H1 (cell line): ENCODE results near the gene CLASP2. TPM values are rescaled to one million over a fixed set of nuclear protein-coding genes. Genes with fewer than 3 reads are reported as not detected.

ENCODE experiments used
- CTCF ChIA-PET: fragments of 300-600 bp; sonication (Branson Sonifier 250); formaldehyde crosslinking; loops from one replicate; lab custom pipeline; 2021; ENCODE audit not compliant: partially characterized antibody; lab: Charles Lee
- POLR2A ChIA-PET: fragments of 300-600 bp; sonication (Branson Sonifier 250); formaldehyde crosslinking; loops from one replicate; lab custom pipeline; 2021; ENCODE audit warnings: inconsistent platforms; ENCODE audit not compliant: partially characterized antibody; lab: Charles Lee
- DNase-seq, 2 experiments: peaks; one replicate each; pipeline versions ENCODE4 v3.0.0 to v3.0.0-alpha.2; 2010 to 2022; ENCODE audit warnings: low spot score in 2 of 2, low read depth in 1 of 2, mixed read lengths in 1 of 2
- FAIRE-seq: peaks from 2 replicates; lab custom pipeline; 2011; peaks lifted over from hg19 to GRCh38; lab: Jason Lieb, UNC
- H2AFZ ChIP-seq: 2 replicates; pipeline ENCODE4 v1.8.1; 2012; ENCODE audit warnings: low read length, inconsistent platforms
- H2AK5ac ChIP-seq: 2 replicates; pipeline ENCODE4 v1.6.1; 2013; ENCODE audit warnings: low read depth, low read length
- H2BK120ac ChIP-seq: replicated peaks from 2 replicates; pipeline ENCODE3; 2013; ENCODE audit warnings: low read depth, low read length, inconsistent platforms
- H2BK12ac ChIP-seq: 2 replicates; pipeline ENCODE4 v1.6.1; 2013; ENCODE audit warnings: low read depth, low read length
- H2BK15ac ChIP-seq: 2 replicates; pipeline ENCODE4 v1.6.1; 2013; ENCODE audit warnings: low read length
- H2BK20ac ChIP-seq: 2 replicates; pipeline ENCODE4 v1.6.1; 2013; ENCODE audit warnings: low read length
- H2BK5ac ChIP-seq: 2 replicates; pipeline ENCODE4 v1.6.1; 2013; ENCODE audit warnings: low read depth, low read length
- H3K14ac ChIP-seq: 2 replicates; pipeline ENCODE4 v1.6.1; 2013; ENCODE audit warnings: inconsistent platforms; ENCODE audit not compliant: insufficient read length
- H3K18ac ChIP-seq: 2 replicates; pipeline ENCODE4 v1.6.1; 2013; ENCODE audit warnings: low read length; ENCODE audit errors: extremely low read depth
- H3K23ac ChIP-seq: 2 replicates; pipeline ENCODE4 v1.6.1; 2013; ENCODE audit warnings: inconsistent platforms; ENCODE audit not compliant: insufficient read length
- H3K23me2 ChIP-seq: 2 replicates; pipeline ENCODE4 v1.6.1; 2013; ENCODE audit warnings: low read depth, low read length
- H3K27ac ChIP-seq: 2 replicates; pipeline ENCODE4 v1.6.1; 2011; ENCODE audit warnings: low read depth, low read length, inconsistent platforms
- H3K27me3 ChIP-seq, 4 experiments: replicated peaks in 1 of 4; 1 replicate in 1 of 4; 2 replicates in 3 of 4; pipeline versions ENCODE4 v1.6.1 to v1.8.1; 2011 to 2013; ENCODE audit warnings: low read length in 3 of 4, mild to moderate bottlenecking in 3 of 4, inconsistent platforms in 2 of 4, mixed read lengths in 2 of 4, moderate library complexity in 1 of 4; ENCODE audit not compliant: control insufficient read depth in 3 of 4, insufficient read depth in 3 of 4; ENCODE audit errors: extremely low read depth in 1 of 4
- H3K36me3 ChIP-seq, 4 experiments: 2 replicates each; pipeline versions ENCODE4 v1.6.1 to v1.8.1; 2011 to 2013; ENCODE audit warnings: mild to moderate bottlenecking in 4 of 4, low read length in 3 of 4, moderate library complexity in 2 of 4, control low read depth in 1 of 4, inconsistent platforms in 1 of 4; ENCODE audit not compliant: insufficient read depth in 4 of 4, control insufficient read depth in 2 of 4
- H3K4ac ChIP-seq: replicated peaks from 2 replicates; pipeline ENCODE3; 2013; ENCODE audit warnings: low read length, low read depth, mixed read lengths, inconsistent platforms; ENCODE audit not compliant: insufficient read length
- H3K4me1 ChIP-seq, 4 experiments: replicated peaks in 1 of 4; 1 replicate in 1 of 4; 2 replicates in 3 of 4; pipeline versions ENCODE4 v1.6.1 to v1.8.1; 2011 to 2013; ENCODE audit warnings: low read length in 3 of 4, inconsistent platforms in 2 of 4, mixed read lengths in 1 of 4; ENCODE audit not compliant: insufficient read depth in 4 of 4, control insufficient read depth in 3 of 4
- H3K4me2 ChIP-seq, 2 experiments: 2 replicates each; pipeline versions ENCODE4 v1.6.1 to v1.8.1; 2011 to 2013; ENCODE audit warnings: low read depth in 2 of 2, low read length in 2 of 2, control low read depth in 1 of 2, inconsistent platforms in 1 of 2, mild to moderate bottlenecking in 1 of 2; ENCODE audit not compliant: insufficient read depth in 1 of 2
- H3K4me3 ChIP-seq, 4 experiments: fragments of 200-600, 300-600 bp in 1 of 4; sonication (generic), shearing (Covaris generic), sonication (Bioruptor Twin) in 1 of 4; 2 replicates each; pipeline versions ENCODE4 v1.5.1 to v1.8.1; 2011 to 2016; ENCODE audit warnings: low read length in 4 of 4, low read depth in 3 of 4, control low read depth in 2 of 4, inconsistent platforms in 2 of 4, mild to moderate bottlenecking in 2 of 4, mixed read lengths in 1 of 4, moderate library complexity in 1 of 4; ENCODE audit not compliant: insufficient read depth in 2 of 4; ENCODE audit errors: extremely low read depth in 1 of 4
- H3K56ac ChIP-seq: replicated peaks from 2 replicates; pipeline ENCODE3; 2013; ENCODE audit warnings: low read depth, mild to moderate bottlenecking, mixed read lengths, low read length, inconsistent platforms; ENCODE audit not compliant: insufficient read length
- H3K79me1 ChIP-seq: 2 replicates; pipeline ENCODE4 v1.6.1; 2013; ENCODE audit warnings: low read depth, low read length, control low read depth
- H3K79me2 ChIP-seq, 2 experiments: 2 replicates each; pipeline versions ENCODE4 v1.6.1 to v1.8.1; 2012 to 2013; ENCODE audit warnings: low read length in 2 of 2, mild to moderate bottlenecking in 2 of 2, inconsistent platforms in 1 of 2; ENCODE audit not compliant: insufficient read depth in 2 of 2, control insufficient read depth in 1 of 2
- H3K9ac ChIP-seq, 4 experiments: replicated peaks in 1 of 4; 1 replicate in 1 of 4; 2 replicates in 3 of 4; pipeline versions ENCODE4 v1.6.1 to v1.8.1; 2011 to 2013; ENCODE audit warnings: low read depth in 3 of 4, low read length in 3 of 4, control low read depth in 2 of 4, mild to moderate bottlenecking in 2 of 4, moderate library complexity in 2 of 4, inconsistent platforms in 1 of 4; ENCODE audit errors: extremely low read depth in 1 of 4
- H3K9me3 ChIP-seq, 2 experiments: 2 replicates each; pipeline versions ENCODE4 v1.6.1 to v1.8.1; 2012 to 2013; ENCODE audit warnings: mild to moderate bottlenecking in 2 of 2, moderate library complexity in 2 of 2, control low read depth in 1 of 2, inconsistent platforms in 1 of 2, low read depth in 1 of 2, low read length in 1 of 2, mixed read lengths in 1 of 2; ENCODE audit not compliant: insufficient read depth in 2 of 2
- H4K20me1 ChIP-seq, 2 experiments: replicated peaks in 1 of 2; 2 replicates each; pipeline versions ENCODE3 to v1.8.1; 2011 to 2013; ENCODE audit warnings: inconsistent platforms in 2 of 2, low read length in 2 of 2, mild to moderate bottlenecking in 1 of 2; ENCODE audit not compliant: insufficient read depth in 2 of 2, control insufficient read depth in 1 of 2
- H4K5ac ChIP-seq: 2 replicates; pipeline ENCODE4 v1.6.1; 2013; ENCODE audit warnings: low read length, low read depth, mixed read lengths, inconsistent platforms; ENCODE audit not compliant: insufficient read length
- H4K8ac ChIP-seq: 2 replicates; pipeline ENCODE4 v1.8.0; 2013; ENCODE audit warnings: mild to moderate bottlenecking, moderate library complexity, low read length, inconsistent platforms; ENCODE audit not compliant: insufficient read depth; ENCODE audit errors: extremely low read depth
- H4K91ac ChIP-seq: replicated peaks from 2 replicates; pipeline ENCODE3; 2013; ENCODE audit warnings: low read length, mixed read lengths, inconsistent platforms; ENCODE audit not compliant: insufficient read length
- BACH1 ChIP-seq: IDR thresholded peaks from 2 replicates; pipeline ENCODE4 v1.6.1; 2012; ENCODE audit warnings: low read length, improper control_type of control experiment
- CBX8 ChIP-seq: fragments of 300-800, 300-1000 bp; sonication (generic); IDR thresholded peaks from 2 replicates; pipeline ENCODE4 v1.7.1; 2016; ENCODE audit warnings: low read depth, low read length, borderline replicate concordance
- CHD2 ChIP-seq: IDR thresholded peaks from 2 replicates; pipeline ENCODE4 v1.6.1; 2012; ENCODE audit warnings: low read length, improper control_type of control experiment
- EP300 ChIP-seq, 2 experiments: IDR thresholded peaks; 1 replicate in 1 of 2; 2 replicates in 1 of 2; pipeline ENCODE4 v1.6.1; 2011 to 2012; ENCODE audit warnings: low read depth in 2 of 2, low read length in 2 of 2, mild to moderate bottlenecking in 2 of 2, borderline replicate concordance in 1 of 2, inconsistent platforms in 1 of 2, moderate library complexity in 1 of 2
- MAFK ChIP-seq: IDR thresholded peaks from 2 replicates; pipeline ENCODE4 v1.6.1; 2012; ENCODE audit warnings: low read depth, mild to moderate bottlenecking, improper control_type of control experiment, low read length
- POLR2A ChIP-seq, 2 experiments: IDR thresholded peaks; 1 replicate in 1 of 2; 2 replicates in 1 of 2; pipeline ENCODE4 v1.6.1; 2011; ENCODE audit warnings: low read depth in 2 of 2, low read length in 2 of 2, mild to moderate bottlenecking in 2 of 2; ENCODE audit errors: control extremely low read depth in 1 of 2
- POLR2AphosphoS5 ChIP-seq: IDR thresholded peaks from 2 replicates; pipeline ENCODE4 v1.6.1; 2011; ENCODE audit warnings: low read depth, low read length
- POU5F1 ChIP-seq: IDR thresholded peaks from 2 replicates; pipeline ENCODE4 v1.6.1; 2011; ENCODE audit warnings: low read depth, mild to moderate bottlenecking, low read length, moderate library complexity
- SAP30 ChIP-seq: fragments of 300-600 bp; sonication (generic); IDR thresholded peaks from 2 replicates; pipeline ENCODE4 v1.7.1; 2012; ENCODE audit warnings: low read length, moderate library complexity, mild to moderate bottlenecking, inconsistent platforms; ENCODE audit not compliant: insufficient read depth, insufficient replicate concordance
- SIRT6 ChIP-seq: IDR thresholded peaks from one replicate; pipeline ENCODE4 v1.7.1; 2012; ENCODE audit warnings: low read length, inconsistent platforms
- SIX5 ChIP-seq: IDR thresholded peaks from 2 replicates; pipeline ENCODE4 v1.6.1; 2011; ENCODE audit warnings: mild to moderate bottlenecking, low read depth, low read length
- SP1 ChIP-seq: IDR thresholded peaks from 2 replicates; pipeline ENCODE4 v1.6.1; 2011; ENCODE audit warnings: low read depth, low read length
- TAF7 ChIP-seq: optimal IDR thresholded peaks from 2 replicates; pipeline ENCODE3; 2011; ENCODE audit warnings: low read depth, mild to moderate bottlenecking, inconsistent platforms, low read length, moderate library complexity, borderline replicate concordance
- polyA plus RNA-seq, 7 experiments: library from polyadenylated mRNA; depleted of rRNA in 3 of 7; stranded (reverse) in 5 of 7; unstranded in 2 of 7; fragments of >200 nt in 5 of 7; fragments of 200-250 nt in 2 of 7; gene quantifications; 1 replicate in 5 of 7; 2 replicates in 1 of 7; 4 replicates in 1 of 7; pipeline versions ENCODE4 v1.2.1 to v1.2.3, GENCODE V29; 2011 to 2013; ENCODE audit warnings: missing spikeins in 2 of 7, mixed read lengths in 2 of 7
- total RNA-seq: library from RNA; stranded (reverse); fragmentation: NEBNext Ultra II Directional; extraction: Animal tissue kit (Norgen Biotek cat#: 25700); gene quantifications from 2 replicates; pipeline ENCODE4 v1.2.1, GENCODE V29; 2021
- TF ChIP-seq, protein P1 (sequence below): IDR thresholded peaks from 2 replicates; pipeline ENCODE4 v1.6.1; 2012; ENCODE audit warnings: inconsistent platforms
- TF ChIP-seq, protein P2 (sequence below): IDR thresholded peaks from 2 replicates; pipeline ENCODE4 v1.6.1; 2012; ENCODE audit warnings: low read length, inconsistent platforms

The CLASP2 gene
- total and polyA plus RNA-seq, 2 of the 8 experiments (the other 6 are each of a cell fraction or from before 2014, with no cell fraction given), result 21.7 to 58.0 TPM

DNA sequence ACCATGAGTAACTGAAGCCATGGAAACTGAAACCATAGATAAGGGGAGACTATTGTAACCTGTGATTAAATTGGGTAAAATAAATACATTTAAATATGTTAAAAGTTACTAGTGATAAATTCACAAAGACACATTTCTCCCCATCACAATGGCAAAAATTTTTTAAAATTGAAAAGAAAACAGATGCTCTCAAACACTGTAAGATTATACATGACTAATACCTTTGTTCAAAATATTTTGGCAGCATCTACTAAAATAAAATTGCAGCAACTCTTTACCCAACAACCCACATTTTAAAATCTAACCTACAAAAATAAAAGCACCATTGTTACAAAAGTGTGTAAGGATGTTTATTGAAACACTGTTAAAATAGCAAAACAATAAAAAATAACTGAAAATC, 93.3 kb downstream of the CLASP2 start:
- Histone ChIP-seq H3K27ac (no peak overlapping the region), H3K9me3 (no peaks in the 10 kb centered on the region), H3K79me2 (no peaks in the 10 kb centered on the region), H4K91ac (no peak overlapping the region), H3K23me2 (peaks cover 3% of the 10 kb centered on the region; the same call in 1 of the 2 replicates), H3K14ac (no peak overlapping the region), H3K4me1 (no peaks in the 10 kb centered on the region), H2BK5ac (no peak overlapping the region), H3K56ac (no peak overlapping the region), H3K4ac (no peak overlapping the region), H3K23ac (no peak overlapping the region), H3K4me3 (no peak overlapping the region), H3K36me3 (peaks cover 0 to 10% (median 2%) of the 10 kb centered on the region in 4 experiments; a peak in 2 of 8 replicates), H3K9ac (no peak overlapping the region), H3K4me2 (no peak overlapping the region), H2BK12ac (no peak overlapping the region), H4K5ac (no peak overlapping the region), H2AFZ (no peak overlapping the region), H2BK120ac (no peak overlapping the region), H4K20me1 (peaks cover 0 to 3% of the 10 kb centered on the region in 2 experiments), H2AK5ac (no peak overlapping the region), H4K8ac (no peak overlapping the region), H3K27me3 (no peaks in the 10 kb centered on the region), H2BK20ac (no peak overlapping the region), H3K18ac (no peak overlapping the region), H2BK15ac (no peak overlapping the region), H3K79me1 (no peaks in the 10 kb centered on the region)
- ChIA-PET CTCF (no interaction called here), POLR2A (no interaction called here)
- FAIRE-seq, result no peak
- DNase-seq, result no peak
- TF ChIP-seq CHD2 (no peak), SIRT6 (no peak), SIX5 (no peak), MAFK (no peak), BACH1 (no peak), POLR2A (IDR thresholded peaks at IDR 0.05; ENCODE audit: control extremely low read depth in 1 of 2, low read depth in 2 of 2, low read length in 2 of 2) (no peak), SAP30 (no peak), POLR2AphosphoS5 (no peak), SP1 (no peak), EP300 (IDR thresholded peaks at IDR 0.05; ENCODE audit: borderline replicate concordance in 1 of 2, low read depth in 2 of 2, low read length in 2 of 2) (no peak), POU5F1 (no peak), CBX8 (no peak), TAF7 (no peak)
- TF ChIP-seq, protein P1, sequence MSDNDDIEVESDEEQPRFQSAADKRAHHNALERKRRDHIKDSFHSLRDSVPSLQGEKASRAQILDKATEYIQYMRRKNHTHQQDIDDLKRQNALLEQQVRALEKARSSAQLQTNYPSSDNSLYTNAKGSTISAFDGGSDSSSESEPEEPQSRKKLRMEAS, result no peak
- TF ChIP-seq, protein P2, sequence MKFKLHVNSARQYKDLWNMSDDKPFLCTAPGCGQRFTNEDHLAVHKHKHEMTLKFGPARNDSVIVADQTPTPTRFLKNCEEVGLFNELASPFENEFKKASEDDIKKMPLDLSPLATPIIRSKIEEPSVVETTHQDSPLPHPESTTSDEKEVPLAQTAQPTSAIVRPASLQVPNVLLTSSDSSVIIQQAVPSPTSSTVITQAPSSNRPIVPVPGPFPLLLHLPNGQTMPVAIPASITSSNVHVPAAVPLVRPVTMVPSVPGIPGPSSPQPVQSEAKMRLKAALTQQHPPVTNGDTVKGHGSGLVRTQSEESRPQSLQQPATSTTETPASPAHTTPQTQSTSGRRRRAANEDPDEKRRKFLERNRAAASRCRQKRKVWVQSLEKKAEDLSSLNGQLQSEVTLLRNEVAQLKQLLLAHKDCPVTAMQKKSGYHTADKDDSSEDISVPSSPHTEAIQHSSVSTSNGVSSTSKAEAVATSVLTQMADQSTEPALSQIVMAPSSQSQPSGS, result no peak
